Calu3 (cell line): ENCODE measurements around the gene TNFAIP8. TPM values are rescaled to one million over a fixed set of nuclear protein-coding genes. Genes with fewer than 3 reads are reported as not detected.

Source experiments
- BruUV-seq: library from RNA; stranded (reverse); fragments of 400-500 nt; replicated peaks from 2 replicates; lab custom pipeline; 2021; lab: Mats Ljungman, UMichigan
- CTCF ChIA-PET: fragments of 300-600 bp; sonication (Branson Sonifier 250); formaldehyde crosslinking; loops from one replicate; lab custom pipeline; 2022; ENCODE audit warnings: antibody characterized with exemption; lab: Charles Lee
- DNase-seq: peaks from one replicate; pipeline ENCODE4 v3.0.0; 2022
- H3K27ac Mint-ChIP-seq: one replicate; pipeline ENCODE4 v1.8.0; 2022; ENCODE audit warnings: mixed read lengths; ENCODE audit not compliant: unreplicated experiment
- H3K27me3 Mint-ChIP-seq: one replicate; pipeline ENCODE4 v1.8.0; 2022; ENCODE audit warnings: mixed read lengths; ENCODE audit not compliant: unreplicated experiment
- H3K36me3 Mint-ChIP-seq: one replicate; pipeline ENCODE4 v1.8.0; 2022; ENCODE audit warnings: mild to moderate bottlenecking, moderate library complexity, mixed read lengths; ENCODE audit not compliant: insufficient read depth, unreplicated experiment
- H3K4me1 Mint-ChIP-seq: one replicate; pipeline ENCODE4 v1.8.0; 2022; ENCODE audit warnings: mild to moderate bottlenecking, low read depth, mixed read lengths; ENCODE audit not compliant: unreplicated experiment
- H3K4me3 Mint-ChIP-seq: one replicate; pipeline ENCODE4 v1.8.0; 2022; ENCODE audit warnings: mild to moderate bottlenecking, low read depth, moderate library complexity, mixed read lengths; ENCODE audit not compliant: unreplicated experiment
- H3K9me3 Mint-ChIP-seq: one replicate; pipeline ENCODE4 v1.8.0; 2022; ENCODE audit warnings: low read depth, mixed read lengths; ENCODE audit not compliant: unreplicated experiment
- CTCF ChIP-seq: fragments of 200-600 bp; IDR thresholded peaks from one replicate; pipeline ENCODE4 v1.8.0; 2022; ENCODE audit warnings: antibody characterized with exemption; ENCODE audit not compliant: unreplicated experiment
- intact Hi-C: fragments of 100-400 bp; cut with micrococcal nuclease; formaldehyde crosslinking; loops from one replicate; pipeline ENCODE4 v1.10.0; 2022; ENCODE audit not compliant: unreplicated experiment
- total RNA-seq: library from RNA; stranded (reverse); gene quantifications from 2 replicates; pipeline ENCODE4 v1.2.3, GENCODE V29; 2022

TNFAIP8 gene
- total RNA-seq, 1 experiment from 2014 or later = 30.6 TPM

GRCh38 chr5:119405419-119405818 is 49.6 kb downstream of the TNFAIP8 start:
- Mint-ChIP-seq H3K9me3 (no peaks in the 10 kb centered on the region), H3K27ac (no peak overlapping the region), H3K4me1 (no peaks in the 10 kb centered on the region), H3K36me3 (no peaks in the 10 kb centered on the region), H3K27me3 (no peaks in the 10 kb centered on the region), H3K4me3 (no peak overlapping the region)
- CTCF ChIA-PET = no interaction called here
- TF ChIP-seq CTCF = no peak
- BruUV-seq = no TSS peak
- DNase-seq = no peak
- intact Hi-C loops = no loop called here

GRCh38 chr5:119406551-119407110 is 50.8 kb downstream of the TNFAIP8 start:
- intact Hi-C loops = no loop called here
- H3K4me1 Mint-ChIP-seq = peaks cover under 1% of the 10 kb centered on the region
- no peak overlapping the region for H3K4me3 Mint-ChIP-seq
- CTCF ChIA-PET = no interaction called here
- no peaks in the 10 kb centered on the region for H3K9me3 Mint-ChIP-seq
- no TSS peak for BruUV-seq
- H3K27me3 Mint-ChIP-seq = no peaks in the 10 kb centered on the region
- DNase-seq = no peak
- no peak overlapping the region for H3K27ac Mint-ChIP-seq
- peaks cover 1% of the 10 kb centered on the region for H3K36me3 Mint-ChIP-seq
- TF ChIP-seq CTCF = no peak

- CTCF ChIA-PET = interaction anchor here (0.9 kb wide), 1 partner anchor 52 kb away, joined by 3 read pairs; no protein-coding TSS in a partner anchor
- Mint-ChIP-seq H3K27me3 (no peaks in the 10 kb centered on the region), H3K27ac (no peak overlapping the region), H3K9me3 (no peaks in the 10 kb centered on the region), H3K4me1 (peaks cover 24% of the 10 kb centered on the region), H3K36me3 (peaks cover 6% of the 10 kb centered on the region), H3K4me3 (no peak overlapping the region)
- no peak for TF ChIP-seq CTCF
- no TSS peak for BruUV-seq
- no peak for DNase-seq
- intact Hi-C loops = no loop called here
Observed at GRCh38 chr5:119409235-119409815, 53.5 kb downstream of the TNFAIP8 start.

- no peaks in the 10 kb centered on the region for H3K9me3 Mint-ChIP-seq
- TF ChIP-seq CTCF = no peak
- intact Hi-C loops = loop anchor here (5.0 kb wide), 3 partner anchors 108 to 338 kb away; partner anchors contain the start of gene DMXL1
- BruUV-seq = no TSS peak
- no peak overlapping the region for H3K27ac Mint-ChIP-seq
- peaks cover 27% of the 10 kb centered on the region for H3K4me1 Mint-ChIP-seq
- CTCF ChIA-PET = interaction anchor here (1.2 to 2.7 kb wide), 3 partner anchors 12 to 389 kb away, joined by 4 to 29 read pairs (median 6); no protein-coding TSS in a partner anchor
- H3K4me3 Mint-ChIP-seq = no peak overlapping the region
- no peaks in the 10 kb centered on the region for H3K27me3 Mint-ChIP-seq
- peaks cover 6% of the 10 kb centered on the region for H3K36me3 Mint-ChIP-seq
- no peak for DNase-seq
Observed at GRCh38 chr5:119410448-119411159, 54.8 kb downstream of the TNFAIP8 start.
